Stimulated activated CD4-positive, alpha-beta T cell treated with anti-CD3 and anti-CD28 coated beads, Interleukin-2, amount 100 ng/mL, for 48 hours (primary cell): ENCODE results near the gene FOXJ3.
A peak's percentile ranks its signal among the peaks of the same experiment; 100 is the strongest.

Source experiments
- DNase-seq, 2 donors: peaks; one replicate each; pipeline ENCODE4 v3.0.0-alpha.2; 2020

Gene FOXJ3

GRCh38 chr1:42183210-42183956, 151.7 kb downstream of the FOXJ3 start:
- DNase-seq = no peak

GRCh38 chr1:42181687-42182086, 153.3 kb downstream of the FOXJ3 start:
- no peak for DNase-seq

- DNase-seq = no peak
Observed at GRCh38 chr1:42179900-42180329, 155.1 kb downstream of the FOXJ3 start.

GRCh38 chr1:42179275-42179674, 155.8 kb downstream of the FOXJ3 start:
- DNase-seq = no peak

- DNase-seq = no peak
Observed at GRCh38 chr1:42178249-42178648, 156.8 kb downstream of the FOXJ3 start.

- no peak for DNase-seq
Observed at GRCh38 chr1:42177541-42177981, 157.5 kb downstream of the FOXJ3 start.

GRCh38 chr1:42176902-42177519, 158.0 kb downstream of the FOXJ3 start:
- DNase-seq = no peak

- DNase-seq = no peak
Observed at GRCh38 chr1:42175314-42176054, 159.6 kb downstream of the FOXJ3 start.

GRCh38 chr1:42173961-42174735, 160.9 kb downstream of the FOXJ3 start:
- DNase-seq = no peak

- peak; percentile 58 to 65 for DNase-seq
Observed at GRCh38 chr1:42173155-42173933, 161.7 kb downstream of the FOXJ3 start.

- DNase-seq = no peak
Observed at GRCh38 chr1:42172381-42173133, 162.5 kb downstream of the FOXJ3 start.

- no peak for DNase-seq
Observed at GRCh38 chr1:42171679-42172266, 163.3 kb downstream of the FOXJ3 start.

- DNase-seq = no peak
Observed at GRCh38 chr1:42170779-42171621, 164.0 kb downstream of the FOXJ3 start.

- no peak for DNase-seq
Observed at GRCh38 chr1:42168763-42169162, 166.3 kb downstream of the FOXJ3 start.

- DNase-seq = no peak
Observed at GRCh38 chr1:42168391-42168670, 166.7 kb downstream of the FOXJ3 start.

- DNase-seq = no peak
Observed at GRCh38 chr1:42167611-42168390, 167.2 kb downstream of the FOXJ3 start.

GRCh38 chr1:42165511-42166210, 169.4 kb downstream of the FOXJ3 start:
- no peak for DNase-seq

GRCh38 chr1:42164551-42165420, 170.2 kb downstream of the FOXJ3 start, which contains the start of gene GUCA2A:
Gene GUCA2A (minus strand): TSS chr1:42164745. CDS start chr1:42164712, 33 bp downstream.
- DNase-seq = no peak
